ENCODE results near the gene FLYWCH1. TPM values are rescaled to one million over a fixed set of nuclear protein-coding genes. Genes with fewer than 3 reads are reported as not detected.

Gene FLYWCH1
- total RNA-seq: 10 to 100 TPM; 33.5 to 35.4 TPM

GRCh38 chr16:2911638-2912329 is at the start of gene FLYWCH1:
Gene FLYWCH1 (plus strand): TSS chr16:2911931. CDS start chr16:2929686, 17,755 bp downstream.
- Mint-ChIP-seq H3K36me3 (ENCODE audit: low read depth) (peaks cover 7% of the 10 kb centered on the region), H3K27ac (peak within 1 kb of the TSS; percentile 79), H3K9me3 (no peaks in the 10 kb centered on the region), H3K4me3 (peak within 1 kb of the TSS; percentile 88), H3K27me3 (ENCODE audit: low read depth) (no peaks in the 10 kb centered on the region), H3K4me1 (ENCODE audit: low read depth) (peaks cover 27% of the 10 kb centered on the region)
- CTCF ChIA-PET: interaction anchor here (0.5 to 3.3 kb wide), 11 partner anchors 9 to 91 kb away, joined by 3 to 9 read pairs (median 4); partner anchors contain the start of gene FLYWCH2
- intact Hi-C loops (cut with micrococcal nuclease): loop anchor here (1.0 to 10.0 kb wide), 5 partner anchors 7 to 243 kb away; no protein-coding TSS in a partner anchor
- peak; percentile 100 for DNase-seq

- Mint-ChIP-seq H3K4me3 (no peak overlapping the region), H3K9me3 (peaks cover 6% of the 10 kb centered on the region), H3K4me1 (ENCODE audit: low read depth) (peaks cover 5% of the 10 kb centered on the region), H3K27me3 (ENCODE audit: low read depth) (peaks cover 5% of the 10 kb centered on the region), H3K36me3 (ENCODE audit: low read depth) (no peaks in the 10 kb centered on the region), H3K27ac (no peak overlapping the region)
- DNase-seq: no peak
- intact Hi-C loops (cut with micrococcal nuclease): no loop called here
- CTCF ChIA-PET: interaction anchor here (1.6 to 2.1 kb wide), 2 partner anchors 11 to 26 kb away, joined by 5 to 9 read pairs; no protein-coding TSS in a partner anchor
Measured at GRCh38 chr16:2865651-2866050, 46.1 kb upstream of the FLYWCH1 start.

GRCh38 chr16:2866431-2866830 is 45.3 kb upstream of the FLYWCH1 start:
- intact Hi-C loops (cut with micrococcal nuclease): no loop called here
- Mint-ChIP-seq H3K4me1 (ENCODE audit: low read depth) (peaks cover 5% of the 10 kb centered on the region), H3K27me3 (ENCODE audit: low read depth) (peaks cover under 1% of the 10 kb centered on the region), H3K9me3 (peaks cover under 1% of the 10 kb centered on the region), H3K4me3 (no peak overlapping the region), H3K27ac (no peak overlapping the region), H3K36me3 (ENCODE audit: low read depth) (no peaks in the 10 kb centered on the region)
- CTCF ChIA-PET: interaction anchor here (0.6 to 2.1 kb wide), 3 partner anchors 12 to 27 kb away, joined by 3 to 9 read pairs (median 5); no protein-coding TSS in a partner anchor
- no peak for DNase-seq

- no peaks in the 10 kb centered on the region for H3K27me3 Mint-ChIP-seq (ENCODE audit: low read depth)
- H3K4me3 Mint-ChIP-seq: peak overlapping the region; percentile 89
- peaks cover 5% of the 10 kb centered on the region for H3K4me1 Mint-ChIP-seq (ENCODE audit: low read depth)
- H3K36me3 Mint-ChIP-seq (ENCODE audit: low read depth): no peaks in the 10 kb centered on the region
- intact Hi-C loops (cut with micrococcal nuclease): no loop called here
- DNase-seq: no peak
- no peaks in the 10 kb centered on the region for H3K9me3 Mint-ChIP-seq
- H3K27ac Mint-ChIP-seq: peak overlapping the region; percentile 89
- CTCF ChIA-PET: interaction anchor here (0.5 to 2.5 kb wide), 16 partner anchors 12 to 183 kb away, joined by 3 to 41 read pairs (median 5); partner anchors contain the start of genes FLYWCH1 and FLYWCH2
Measured at GRCh38 chr16:2867661-2867986, 44.1 kb upstream of the FLYWCH1 start.

GRCh38 chr16:2867987-2868789 is 43.5 kb upstream of the FLYWCH1 start:
- Mint-ChIP-seq H3K9me3 (no peaks in the 10 kb centered on the region), H3K36me3 (ENCODE audit: low read depth) (no peaks in the 10 kb centered on the region), H3K27me3 (ENCODE audit: low read depth) (no peaks in the 10 kb centered on the region), H3K4me3 (peak overlapping the region; percentile 89), H3K4me1 (ENCODE audit: low read depth) (peaks cover 5% of the 10 kb centered on the region), H3K27ac (peak overlapping the region; percentile 89)
- DNase-seq: peak; percentile 98
- intact Hi-C loops (cut with micrococcal nuclease): loop anchor here (1.0 to 2.0 kb wide), 5 partner anchors 14 to 147 kb away; partner anchors contain the start of genes ELOB and FLYWCH1
- CTCF ChIA-PET: interaction anchor here (0.5 to 2.5 kb wide), 18 partner anchors 10 to 184 kb away, joined by 3 to 41 read pairs (median 5); partner anchors contain the start of genes ELOB, FLYWCH1 and FLYWCH2

- intact Hi-C loops (cut with micrococcal nuclease): no loop called here
- H3K4me1 Mint-ChIP-seq (ENCODE audit: low read depth): no peaks in the 10 kb centered on the region
- no peak overlapping the region for H3K27ac Mint-ChIP-seq
- no peak for DNase-seq
- CTCF ChIA-PET: interaction anchor here (0.5 to 0.8 kb wide), 2 partner anchors 72 to 571 kb away, joined by 3 to 4 read pairs; no protein-coding TSS in a partner anchor
- H3K9me3 Mint-ChIP-seq: no peaks in the 10 kb centered on the region
- H3K36me3 Mint-ChIP-seq (ENCODE audit: low read depth): no peaks in the 10 kb centered on the region
- H3K27me3 Mint-ChIP-seq (ENCODE audit: low read depth): no peaks in the 10 kb centered on the region
- no peak overlapping the region for H3K4me3 Mint-ChIP-seq
Measured at GRCh38 chr16:2871926-2872325, 39.8 kb upstream of the FLYWCH1 start.

GRCh38 chr16:2874032-2874911 is 37.5 kb upstream of the FLYWCH1 start:
- DNase-seq: no peak
- H3K27ac Mint-ChIP-seq: no peak overlapping the region

GRCh38 chr16:2874912-2875362 is 36.8 kb upstream of the FLYWCH1 start:
- intact Hi-C loops (cut with micrococcal nuclease): loop anchor here (1.0 to 2.0 kb wide), 3 partner anchors 30 to 52 kb away; no protein-coding TSS in a partner anchor
- DNase-seq: peak; percentile 72
- CTCF ChIA-PET: interaction anchor here (0.5 to 2.9 kb wide), 7 partner anchors 25 to 614 kb away, joined by 3 to 12 read pairs (median 3); no protein-coding TSS in a partner anchor
- H3K4me1 Mint-ChIP-seq (ENCODE audit: low read depth): no peaks in the 10 kb centered on the region
- no peaks in the 10 kb centered on the region for H3K27me3 Mint-ChIP-seq (ENCODE audit: low read depth)
- no peak overlapping the region for H3K4me3 Mint-ChIP-seq
- H3K9me3 Mint-ChIP-seq: no peaks in the 10 kb centered on the region
- H3K27ac Mint-ChIP-seq: no peak overlapping the region
- H3K36me3 Mint-ChIP-seq (ENCODE audit: low read depth): no peaks in the 10 kb centered on the region

More at GRCh38 chr16:2874032-2874911, 37.5 kb upstream of the FLYWCH1 start:
- H3K27me3 Mint-ChIP-seq (ENCODE audit: low read depth): no peaks in the 10 kb centered on the region
- H3K36me3 Mint-ChIP-seq (ENCODE audit: low read depth): no peaks in the 10 kb centered on the region
- intact Hi-C loops (cut with micrococcal nuclease): loop anchor here (2.0 kb wide), 1 partner anchor 53 kb away; no protein-coding TSS in a partner anchor
- CTCF ChIA-PET: interaction anchor here (0.5 to 2.9 kb wide), 7 partner anchors 32 to 614 kb away, joined by 3 to 12 read pairs (median 4); no protein-coding TSS in a partner anchor
- no peaks in the 10 kb centered on the region for H3K4me1 Mint-ChIP-seq (ENCODE audit: low read depth)
- H3K4me3 Mint-ChIP-seq: no peak overlapping the region
- H3K9me3 Mint-ChIP-seq: no peaks in the 10 kb centered on the region

GRCh38 chr16:2879854-2880508 is 31.8 kb upstream of the FLYWCH1 start:
- intact Hi-C loops (cut with micrococcal nuclease): no loop called here
- H3K27ac Mint-ChIP-seq: no peak overlapping the region
- H3K4me1 Mint-ChIP-seq (ENCODE audit: low read depth): peaks cover 8% of the 10 kb centered on the region
- H3K27me3 Mint-ChIP-seq (ENCODE audit: low read depth): no peaks in the 10 kb centered on the region
- no peak overlapping the region for H3K4me3 Mint-ChIP-seq
- H3K9me3 Mint-ChIP-seq: no peaks in the 10 kb centered on the region
- no peak for DNase-seq
- CTCF ChIA-PET: interaction anchor here (0.8 to 2.9 kb wide), 4 partner anchors 12 to 47 kb away, joined by 3 to 9 read pairs (median 4); no protein-coding TSS in a partner anchor
- no peaks in the 10 kb centered on the region for H3K36me3 Mint-ChIP-seq (ENCODE audit: low read depth)

- H3K9me3 Mint-ChIP-seq: no peaks in the 10 kb centered on the region
- no peaks in the 10 kb centered on the region for H3K36me3 Mint-ChIP-seq (ENCODE audit: low read depth)
- peak; percentile 26 for DNase-seq
- H3K27ac Mint-ChIP-seq: peak overlapping the region; percentile 50
- CTCF ChIA-PET: interaction anchor here (0.6 to 2.1 kb wide), 7 partner anchors 14 to 255 kb away, joined by 4 to 8 read pairs (median 7); no protein-coding TSS in a partner anchor
- H3K27me3 Mint-ChIP-seq (ENCODE audit: low read depth): no peaks in the 10 kb centered on the region
- H3K4me3 Mint-ChIP-seq: peak overlapping the region; percentile 89
- H3K4me1 Mint-ChIP-seq (ENCODE audit: low read depth): peaks cover 14% of the 10 kb centered on the region
- intact Hi-C loops (cut with micrococcal nuclease): loop anchor here (1.0 kb wide), 2 partner anchors 23 to 29 kb away; partner anchors contain the start of gene FLYWCH1
Measured at GRCh38 chr16:2881783-2882649, 29.7 kb upstream of the FLYWCH1 start.
